NOMO-1 treated with DMSO at 0.1 percent for 48 hours (cell line): Measurements from ENCODE around the gene NLN.
A peak's percentile ranks its signal among the peaks of the same experiment; 100 is the strongest.
"Not testable (repeated sequence)": the region's sequence is repeated elsewhere in the genome, so short reads cannot be mapped to it uniquely, and the experiment has no call there.

Experiments used
- DNase-seq: peaks from one replicate; lab custom pipeline; 2025; ENCODE audit not compliant: unreplicated experiment; lab: John Stamatoyannopoulos, UW

Gene NLN

GRCh38 chr5:65807494-65807893 is 85.5 kb downstream of the NLN start:
- DNase-seq, result not testable (repeated sequence)

GRCh38 chr5:65808251-65808741 is 86.3 kb downstream of the NLN start:
- no peak for DNase-seq

GRCh38 chr5:65808818-65809217 is 86.8 kb downstream of the NLN start:
- DNase-seq, result no peak

- DNase-seq, result no peak
Measured at GRCh38 chr5:65809817-65810531, 88.0 kb downstream of the NLN start.

GRCh38 chr5:65811004-65811403 is 89.0 kb downstream of the NLN start:
- DNase-seq, result no peak

- DNase-seq, result no peak
Measured at GRCh38 chr5:65811885-65812284, 89.9 kb downstream of the NLN start.

- DNase-seq, result no peak
Measured at GRCh38 chr5:65812648-65813047, 90.6 kb downstream of the NLN start.

GRCh38 chr5:65813174-65813573 is 91.2 kb downstream of the NLN start:
- no peak for DNase-seq

GRCh38 chr5:65815161-65815560 is 93.2 kb downstream of the NLN start:
- no peak for DNase-seq

- no peak for DNase-seq
Measured at GRCh38 chr5:65816729-65817128, 94.7 kb downstream of the NLN start.

GRCh38 chr5:65817931-65818330 is 95.9 kb downstream of the NLN start:
- no peak for DNase-seq

GRCh38 chr5:65818592-65818991 is 96.6 kb downstream of the NLN start:
- DNase-seq, result no peak

- DNase-seq, result no peak
Measured at GRCh38 chr5:65819215-65819904, 97.4 kb downstream of the NLN start.

GRCh38 chr5:65819905-65820240 is 97.9 kb downstream of the NLN start:
- no peak for DNase-seq

- no peak for DNase-seq
Measured at GRCh38 chr5:65820373-65820772, 98.4 kb downstream of the NLN start.

- DNase-seq, result no peak
Measured at GRCh38 chr5:65821966-65822365, 100.0 kb downstream of the NLN start.

- no peak for DNase-seq
Measured at GRCh38 chr5:65822710-65823109, 100.7 kb downstream of the NLN start.

- no peak for DNase-seq
Measured at GRCh38 chr5:65823204-65823603, 101.2 kb downstream of the NLN start.

GRCh38 chr5:65823845-65824445 is 101.9 kb downstream of the NLN start:
- DNase-seq, result no peak

GRCh38 chr5:65825408-65826328 is 103.7 kb downstream of the NLN start:
- peak; percentile 96 for DNase-seq
